Middle frontal gyrus (tissue), 1 donor: Measurements from ENCODE around the gene PRPF19.

Source experiments
- DNase-seq: peaks from one replicate; pipeline ENCODE4 v3.0.0-alpha.2; 2015; ENCODE audit warnings: low spot score; ENCODE audit errors: extremely low spot score

PRPF19 gene

GRCh38 chr11:60906132-60906972, at the start of gene PRPF19:
PRPF19 (minus strand) TSS chr11:60906585; CDS start chr11:60906382, 203 bp downstream.
- peak; percentile 99 for DNase-seq

GRCh38 chr11:60955571-60955970, 49.2 kb upstream of the PRPF19 start:
- no peak for DNase-seq

- no peak for DNase-seq
Observed at GRCh38 chr11:60954421-60954820, 48.0 kb upstream of the PRPF19 start.

- DNase-seq, result no peak
Observed at GRCh38 chr11:60953781-60954180, 47.4 kb upstream of the PRPF19 start.

- no peak for DNase-seq
Observed at GRCh38 chr11:60952742-60953170, 46.4 kb upstream of the PRPF19 start.

GRCh38 chr11:60951904-60952741, 45.7 kb upstream of the PRPF19 start, which contains the start of gene SLC15A3:
SLC15A3 (minus strand) TSS chr11:60952176; CDS start chr11:60951551, 625 bp downstream.
- no peak for DNase-seq

- DNase-seq, result no peak
Observed at GRCh38 chr11:60951606-60951903, 45.2 kb upstream of the PRPF19 start.

- DNase-seq, result no peak
Observed at GRCh38 chr11:60950933-60951605, 44.7 kb upstream of the PRPF19 start.

- no peak for DNase-seq
Observed at GRCh38 chr11:60950024-60950423, 43.6 kb upstream of the PRPF19 start.

- DNase-seq, result no peak
Observed at GRCh38 chr11:60948250-60948649, 41.9 kb upstream of the PRPF19 start.

GRCh38 chr11:60947700-60948099, 41.3 kb upstream of the PRPF19 start:
- no peak for DNase-seq

GRCh38 chr11:60946601-60947264, 40.3 kb upstream of the PRPF19 start:
- DNase-seq, result no peak

- DNase-seq, result no peak
Observed at GRCh38 chr11:60945295-60945667, 38.9 kb upstream of the PRPF19 start.

- DNase-seq, result no peak
Observed at GRCh38 chr11:60944490-60945294, 38.3 kb upstream of the PRPF19 start.

- DNase-seq, result no peak
Observed at GRCh38 chr11:60942970-60943565, 36.7 kb upstream of the PRPF19 start.

- no peak for DNase-seq
Observed at GRCh38 chr11:60942219-60942618, 35.8 kb upstream of the PRPF19 start.

GRCh38 chr11:60941371-60942119, 35.2 kb upstream of the PRPF19 start:
- DNase-seq, result peak; percentile 7

GRCh38 chr11:60939855-60940254, 33.5 kb upstream of the PRPF19 start:
- DNase-seq, result no peak

GRCh38 chr11:60939301-60939700, 32.9 kb upstream of the PRPF19 start:
- no peak for DNase-seq
